ENCODE results near the gene SOCS1.

GRCh38 chr16:11285842-11286241, 29.8 kb upstream of the SOCS1 start:
- TF ChIP-seq EZH2 (IDR thresholded peaks at IDR 0.05; ENCODE audit: borderline replicate concordance, low read depth, low read length, poor library complexity, severe bottlenecking) (no peak), CTCF (conservative IDR thresholded peaks at IDR 0.05; ENCODE audit: low read depth, low read length) (no peak)

All from A673 (cell line).